Gastrocnemius medialis (tissue), 4 donors: ENCODE measurements around the gene OSBP2.

Experiments
- POLR2A ChIP-seq, 2 donors: fragments of 450-650 bp; IDR thresholded peaks; one replicate each; pipeline ENCODE4 v1.6.1; 2017; ENCODE audit warnings: antibody characterized with exemption in 2 of 2, mild to moderate bottlenecking in 2 of 2, moderate library complexity in 2 of 2
- TF ChIP-seq, protein P1 (sequence below), 5 experiments: fragments of 450-650 bp in 3 of 5; fragments of 200-600 bp in 2 of 5; sonication (generic) in 2 of 5; IDR thresholded peaks in 4 of 5; conservative IDR thresholded peaks in 1 of 5; 1 replicate in 4 of 5; 2 replicates in 1 of 5; pipeline ENCODE4 v1.5.1; 2016 to 2019; ENCODE audit warnings: antibody characterized with exemption in 5 of 5, mild to moderate bottlenecking in 3 of 5, moderate library complexity in 3 of 5

DNA sequence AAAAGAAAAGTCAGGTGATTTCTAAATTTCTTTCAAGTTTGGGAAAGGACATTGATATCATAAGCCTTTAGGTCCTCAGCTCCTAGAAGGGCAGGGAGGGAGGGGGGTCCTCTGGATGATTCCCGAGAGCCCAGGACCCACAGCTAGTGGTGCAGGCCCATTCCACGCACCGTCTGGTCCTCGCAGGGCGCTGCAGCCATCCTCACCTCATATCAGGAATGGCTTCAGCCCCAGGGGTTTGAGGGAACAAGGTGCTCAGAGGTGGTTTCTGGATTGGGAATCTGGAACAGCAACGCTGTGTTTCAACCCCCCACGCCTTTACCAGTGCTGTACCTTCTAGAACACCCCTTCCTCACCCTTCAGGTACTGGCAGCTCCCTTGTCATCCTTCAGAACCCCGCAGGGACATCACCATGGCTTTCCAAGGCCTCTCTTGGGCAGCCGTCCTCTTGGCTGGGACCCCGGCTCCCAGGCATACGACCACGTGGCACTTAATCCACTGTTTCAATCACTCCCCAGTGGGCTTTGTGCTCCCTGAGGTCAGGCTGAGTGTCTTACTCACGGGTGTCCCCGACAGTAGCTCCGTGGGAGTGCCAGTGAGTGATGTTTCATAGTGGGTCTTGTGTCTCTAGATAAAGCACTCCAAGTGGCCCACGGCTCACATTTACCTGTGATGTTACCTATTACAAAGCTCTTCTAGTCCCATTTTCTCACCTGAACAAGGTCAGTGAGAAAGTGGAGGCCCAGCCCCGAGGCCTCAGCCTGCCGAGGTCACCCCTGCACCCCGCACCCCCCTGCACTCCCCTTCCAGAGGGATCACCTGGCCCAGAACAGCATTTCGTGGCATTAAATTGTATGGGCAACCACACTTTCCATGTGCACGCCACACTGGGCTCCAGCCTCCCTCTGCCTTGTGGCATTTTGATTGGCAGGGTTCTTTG lies 180.0 kb downstream of the OSBP2 start:
- TF ChIP-seq, protein P1, sequence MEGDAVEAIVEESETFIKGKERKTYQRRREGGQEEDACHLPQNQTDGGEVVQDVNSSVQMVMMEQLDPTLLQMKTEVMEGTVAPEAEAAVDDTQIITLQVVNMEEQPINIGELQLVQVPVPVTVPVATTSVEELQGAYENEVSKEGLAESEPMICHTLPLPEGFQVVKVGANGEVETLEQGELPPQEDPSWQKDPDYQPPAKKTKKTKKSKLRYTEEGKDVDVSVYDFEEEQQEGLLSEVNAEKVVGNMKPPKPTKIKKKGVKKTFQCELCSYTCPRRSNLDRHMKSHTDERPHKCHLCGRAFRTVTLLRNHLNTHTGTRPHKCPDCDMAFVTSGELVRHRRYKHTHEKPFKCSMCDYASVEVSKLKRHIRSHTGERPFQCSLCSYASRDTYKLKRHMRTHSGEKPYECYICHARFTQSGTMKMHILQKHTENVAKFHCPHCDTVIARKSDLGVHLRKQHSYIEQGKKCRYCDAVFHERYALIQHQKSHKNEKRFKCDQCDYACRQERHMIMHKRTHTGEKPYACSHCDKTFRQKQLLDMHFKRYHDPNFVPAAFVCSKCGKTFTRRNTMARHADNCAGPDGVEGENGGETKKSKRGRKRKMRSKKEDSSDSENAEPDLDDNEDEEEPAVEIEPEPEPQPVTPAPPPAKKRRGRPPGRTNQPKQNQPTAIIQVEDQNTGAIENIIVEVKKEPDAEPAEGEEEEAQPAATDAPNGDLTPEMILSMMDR (IDR thresholded peaks at IDR 0.05 in 4 of 5, conservative IDR thresholded peaks at IDR 0.05 in 1 of 5), result no peak
- TF ChIP-seq POLR2A (IDR thresholded peaks at IDR 0.05), result no peak
